ENCODE measurements around the gene FAT4.

The FAT4 gene

DNA sequence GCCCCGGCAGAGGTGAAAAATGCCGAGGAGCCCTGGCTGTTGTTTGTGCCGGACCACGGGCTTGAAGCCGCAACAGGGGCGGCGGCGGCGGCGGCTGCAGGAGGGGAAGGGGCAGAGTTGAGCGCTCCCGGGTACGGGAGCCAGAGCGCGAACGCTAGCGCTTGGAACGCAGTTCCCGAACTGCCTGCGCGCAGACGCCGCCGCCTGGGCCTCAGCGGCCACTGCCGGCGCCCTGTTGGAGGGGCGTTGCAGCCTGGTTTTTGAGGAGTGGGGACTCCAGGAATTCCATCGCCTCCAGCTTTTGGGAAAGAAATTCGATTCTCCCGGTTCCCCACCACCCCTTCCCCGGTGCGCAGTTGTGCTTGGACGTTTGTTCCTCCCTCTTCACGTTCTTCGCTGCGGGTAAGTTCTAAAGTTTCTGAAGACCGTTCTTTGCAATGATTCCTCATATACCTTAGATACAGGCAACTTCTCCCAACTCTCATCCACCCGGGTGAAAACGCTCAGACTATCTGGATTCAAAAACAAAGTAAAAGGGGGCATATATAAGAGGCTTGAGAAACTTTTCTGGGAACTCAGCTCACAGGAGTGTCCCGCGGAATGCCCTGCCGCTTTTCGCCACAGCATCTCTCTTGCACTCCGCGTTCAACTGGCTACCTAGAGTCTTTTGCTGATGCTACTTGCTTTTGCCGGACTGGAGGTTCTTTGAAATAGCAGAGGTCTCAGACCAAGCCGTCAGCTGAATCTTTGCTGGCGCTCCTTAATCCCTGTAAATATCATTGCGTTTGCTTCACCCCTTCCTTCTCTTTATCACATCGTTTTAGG is 1.0 kb downstream of the FAT4 start:
- Histone ChIP-seq H3K4me1 (ENCODE audit: control insufficient read depth, insufficient read depth, low read length) (peaks cover 6% of the 10 kb centered on the region; the same call in 1 of the 2 replicates), H3K9me3 (ENCODE audit: control insufficient read depth, insufficient read depth, low read depth, low read length) (no peaks in the 10 kb centered on the region), H3K4me3 (ENCODE audit: low read depth, low read length) (peak overlapping the region; percentile 81), H3K27ac (ENCODE audit: extremely low read depth, low read depth, low read length) (peak overlapping the region; percentile 87), H3K36me3 (ENCODE audit: control insufficient read depth in 2 of 2, insufficient read depth in 1 of 2, low read length in 2 of 2) (peaks cover 0 to 17% of the 10 kb centered on the region in 2 experiments; a peak in 1 of 3 replicates)
- ChIA-PET CTCF (no interaction called here), POLR2A (interaction anchor here (1.4 to 1.6 kb wide), 3 partner anchors 8 to 116 kb away, joined by 3 to 7 read pairs (median 6); no protein-coding TSS in a partner anchor)
- TF ChIP-seq ZBTB17 (tag by site-specific recombination; IDR thresholded peaks at IDR 0.05) = no peak
- TF ChIP-seq REPIN1 (tag by site-specific recombination; IDR thresholded peaks at IDR 0.05; ENCODE audit: low read depth) = no peak
- no peak for TF ChIP-seq ZNF792 (tag by site-specific recombination; IDR thresholded peaks at IDR 0.05)
- peak; percentile 42; the same call in 1 of the 2 replicates for TF ChIP-seq IKZF3 (tag by site-specific recombination; IDR thresholded peaks at IDR 0.05)
- TF ChIP-seq ZNF660 (tag by site-specific recombination; IDR thresholded peaks at IDR 0.05) = 0 out of 2 replicates have a peak, but pooled peaks have one; percentile 10
- no peak for TF ChIP-seq PRDM10 (tag by site-specific recombination; IDR thresholded peaks at IDR 0.05)
- TF ChIP-seq ZNF133 (tag by site-specific recombination; IDR thresholded peaks at IDR 0.05) = 0 out of 2 replicates have a peak, but pooled peaks have one; percentile 18
- TF ChIP-seq ZNF561 (tag by site-specific recombination; IDR thresholded peaks at IDR 0.05; ENCODE audit: borderline replicate concordance) = 0 out of 2 replicates have a peak, but pooled peaks have one; percentile 14
- no peak for TF ChIP-seq ZNF830 (tag by site-specific recombination; IDR thresholded peaks at IDR 0.05; ENCODE audit: low read depth)
- TF ChIP-seq, protein P1, sequence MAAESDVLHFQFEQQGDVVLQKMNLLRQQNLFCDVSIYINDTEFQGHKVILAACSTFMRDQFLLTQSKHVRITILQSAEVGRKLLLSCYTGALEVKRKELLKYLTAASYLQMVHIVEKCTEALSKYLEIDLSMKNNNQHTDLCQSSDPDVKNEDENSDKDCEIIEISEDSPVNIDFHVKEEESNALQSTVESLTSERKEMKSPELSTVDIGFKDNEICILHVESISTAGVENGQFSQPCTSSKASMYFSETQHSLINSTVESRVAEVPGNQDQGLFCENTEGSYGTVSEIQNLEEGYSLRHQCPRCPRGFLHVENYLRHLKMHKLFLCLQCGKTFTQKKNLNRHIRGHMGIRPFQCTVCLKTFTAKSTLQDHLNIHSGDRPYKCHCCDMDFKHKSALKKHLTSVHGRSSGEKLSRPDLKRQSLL (tag by site-specific recombination; IDR thresholded peaks at IDR 0.05) = peak; percentile 63
- TF ChIP-seq ATF2 (tag by site-specific recombination; IDR thresholded peaks at IDR 0.05; ENCODE audit: low read depth) = no peak
- TF ChIP-seq OSR2 (tag by site-specific recombination; IDR thresholded peaks at IDR 0.05) = peak; percentile 49
- no peak for TF ChIP-seq ZBTB26 (tag by site-specific recombination; optimal IDR thresholded peaks at IDR 0.05)

DNA sequence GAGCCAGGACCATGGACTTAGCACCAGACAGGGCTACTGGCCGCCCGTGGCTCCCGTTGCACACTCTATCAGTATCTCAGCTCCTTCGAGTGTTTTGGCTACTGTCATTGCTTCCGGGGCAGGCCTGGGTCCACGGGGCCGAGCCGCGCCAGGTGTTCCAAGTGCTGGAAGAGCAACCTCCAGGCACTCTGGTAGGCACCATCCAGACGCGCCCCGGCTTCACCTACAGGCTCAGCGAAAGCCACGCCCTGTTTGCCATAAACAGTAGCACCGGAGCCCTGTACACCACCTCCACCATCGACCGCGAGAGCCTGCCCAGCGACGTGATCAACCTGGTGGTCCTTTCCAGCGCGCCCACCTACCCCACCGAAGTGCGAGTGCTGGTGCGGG is 1.6 kb downstream of the FAT4 start:
- peak overlapping the region; percentile 40; the same call in 1 of the 2 replicates for H3K27ac ChIP-seq (ENCODE audit: extremely low read depth, low read depth, low read length)
- TF ChIP-seq ZNF670 (tag by site-specific recombination; IDR thresholded peaks at IDR 0.05; ENCODE audit: low read depth) (no peak), ZNF701 (tag by site-specific recombination; IDR thresholded peaks at IDR 0.05) (no peak), KLF9 (tag by site-specific recombination; IDR thresholded peaks at IDR 0.05; ENCODE audit: low read depth) (peak; percentile 42), ZXDB (tag by site-specific recombination; IDR thresholded peaks at IDR 0.05) (peak; percentile 20; the same call in 1 of the 2 replicates), ZNF211 (tag by site-specific recombination; IDR thresholded peaks at IDR 0.05; ENCODE audit: low read depth) (no peak), ZNF621 (tag by site-specific recombination; IDR thresholded peaks at IDR 0.05) (no peak), ZNF214 (tag by site-specific recombination; IDR thresholded peaks at IDR 0.05; ENCODE audit: borderline replicate concordance) (no peak), ZBTB20 (tag by site-specific recombination; IDR thresholded peaks at IDR 0.05) (peak; percentile 34; the same call in 1 of the 2 replicates), GLIS1 (tag by site-specific recombination; IDR thresholded peaks at IDR 0.05) (no peak), ZNF600 (tag by site-specific recombination; IDR thresholded peaks at IDR 0.05) (0 out of 2 replicates have a peak, but pooled peaks have one; percentile 16), ZNF112 (tag by site-specific recombination; IDR thresholded peaks at IDR 0.05) (no peak), BCL11B (tag by site-specific recombination; IDR thresholded peaks at IDR 0.05; ENCODE audit: low read depth) (no peak), ZBTB48 (tag by site-specific recombination; IDR thresholded peaks at IDR 0.05) (peak; percentile 72), TRIM28 (IDR thresholded peaks at IDR 0.05; ENCODE audit: borderline replicate concordance, low read length) (no peak), SCRT1 (tag by site-specific recombination; IDR thresholded peaks at IDR 0.05; ENCODE audit: borderline replicate concordance) (no peak)

More for the DNA sequence above, 1.6 kb downstream of the FAT4 start:
- POLR2A ChIA-PET = no interaction called here
- peak overlapping the region; percentile 81 for H3K4me3 ChIP-seq (ENCODE audit: low read depth, low read length)
- CTCF ChIA-PET = interaction anchor here (0.6 kb wide), 1 partner anchor 678 kb away, joined by 4 read pairs; no protein-coding TSS in a partner anchor
- peaks cover 6% of the 10 kb centered on the region; the same call in 1 of the 2 replicates for H3K4me1 ChIP-seq (ENCODE audit: control insufficient read depth, insufficient read depth, low read length)
- H3K36me3 ChIP-seq (ENCODE audit: control insufficient read depth in 2 of 2, insufficient read depth in 1 of 2, low read length in 2 of 2) = peaks cover 0 to 17% of the 10 kb centered on the region in 2 experiments; a peak in 1 of 3 replicates
- no peaks in the 10 kb centered on the region for H3K9me3 ChIP-seq (ENCODE audit: control insufficient read depth, insufficient read depth, low read depth, low read length)

Measured in HEK293 (cell line).